DMS 273 (cell line): ENCODE results near the gene SHC1.

ENCODE experiments used
- DNase-seq: peaks from one replicate; lab custom pipeline; 2025; ENCODE audit not compliant: unreplicated experiment; lab: John Stamatoyannopoulos, UW

The SHC1 gene

DNA sequence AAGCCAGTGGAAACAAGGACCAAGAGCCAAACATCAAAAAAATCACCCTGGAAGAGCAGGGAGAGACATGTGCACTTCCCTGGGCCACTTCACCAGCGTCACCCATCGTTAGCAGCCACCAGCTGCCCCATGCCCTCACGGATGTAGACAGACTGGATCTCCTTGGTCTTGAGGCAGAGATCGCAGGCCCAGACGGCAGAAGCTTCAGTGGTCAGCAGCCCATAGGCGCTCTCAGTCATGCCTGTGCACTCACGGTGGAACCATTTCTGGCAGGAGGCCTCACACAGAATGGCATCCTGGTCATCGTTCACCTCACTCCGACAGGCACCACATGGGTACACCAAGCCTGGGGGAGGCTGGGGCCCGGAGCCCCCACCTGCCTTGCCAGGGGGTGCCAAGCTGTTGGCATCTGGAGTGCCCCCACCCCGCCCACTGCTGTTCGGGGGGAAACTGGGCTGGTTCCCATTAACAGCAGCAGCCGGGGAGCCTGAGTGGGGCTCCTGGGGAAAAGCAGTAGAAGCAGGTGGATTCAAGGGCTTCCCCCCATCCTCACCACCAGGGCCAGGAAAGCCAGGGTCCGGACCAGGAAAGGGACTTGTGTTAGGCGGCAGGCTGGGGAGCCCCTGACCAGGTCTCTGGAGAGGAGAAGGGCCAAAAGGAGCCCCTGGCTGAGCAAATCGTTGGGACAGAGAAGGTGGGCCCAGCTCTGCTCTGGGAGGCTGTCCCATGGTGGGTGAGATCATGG, 11.7 kb downstream of the SHC1 start:
- DNase-seq, result no peak

DNA sequence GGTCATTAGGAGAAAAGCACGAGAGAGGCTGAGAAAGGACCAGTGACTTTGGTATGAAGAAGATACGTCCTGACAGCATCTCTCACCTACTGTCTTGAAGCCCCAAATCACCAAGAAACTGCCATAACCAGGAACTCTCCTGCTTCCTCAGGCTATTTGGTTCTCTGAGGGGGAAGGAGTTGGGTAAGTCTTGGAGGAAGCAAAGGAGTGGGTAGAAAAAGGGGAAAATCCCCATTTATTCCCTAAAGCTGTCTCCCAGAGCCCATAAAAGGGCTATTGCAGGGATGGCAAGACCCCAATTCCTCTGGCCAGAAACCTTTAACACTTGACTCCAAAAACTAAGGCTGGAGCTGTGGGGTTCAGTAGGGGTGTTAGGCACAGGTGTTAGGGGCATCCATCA, 12.5 kb downstream of the SHC1 start:
- DNase-seq, result no peak

DNA sequence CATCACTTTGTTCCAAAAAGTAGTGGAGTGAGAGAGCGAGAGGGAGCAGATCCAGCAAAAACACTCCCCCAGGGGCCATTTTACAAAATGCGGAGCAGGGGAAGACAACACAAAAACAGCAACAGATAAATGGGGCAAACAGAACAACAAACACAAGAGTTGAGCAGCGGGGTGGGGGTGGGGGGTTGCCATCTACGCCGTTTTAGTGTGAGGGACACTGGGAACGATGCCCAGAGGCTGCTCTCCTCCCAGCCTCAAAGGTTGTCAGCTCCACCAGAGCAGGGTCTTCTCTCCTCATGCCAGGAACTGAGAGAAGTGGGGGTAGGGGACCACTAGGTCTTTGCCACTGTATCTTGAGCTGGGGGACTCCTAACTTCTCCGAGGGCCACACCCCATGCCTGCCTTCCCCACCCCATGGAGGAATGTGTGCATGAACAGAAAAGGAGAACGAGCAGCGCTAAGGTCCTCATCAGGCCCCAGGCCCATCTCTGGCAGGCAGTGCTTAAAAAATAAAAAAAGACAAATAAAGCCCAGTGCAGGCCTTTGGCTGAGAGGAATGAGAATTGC, 13.4 kb downstream of the SHC1 start:
- no peak for DNase-seq

DNA sequence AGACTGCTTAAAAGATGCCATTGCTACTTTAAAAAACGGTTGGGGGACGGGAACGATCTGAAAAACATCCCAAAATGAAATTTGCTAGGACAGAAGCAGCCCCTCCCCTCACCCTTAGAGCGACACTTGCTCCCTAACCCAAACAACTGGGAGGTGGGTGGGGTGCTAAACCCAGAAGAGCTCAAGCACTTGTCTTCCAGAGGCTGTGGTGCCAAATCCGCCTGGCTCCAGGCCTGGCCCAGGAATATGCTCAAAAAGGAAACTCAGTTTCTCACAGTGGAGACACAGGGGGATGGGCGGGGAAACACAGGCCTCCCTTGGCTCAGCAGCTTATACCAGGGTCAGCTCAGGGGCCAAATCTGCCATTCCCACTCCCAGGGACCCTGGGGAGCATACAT, 14.0 kb downstream of the SHC1 start:
- peak; percentile 77 for DNase-seq

DNA sequence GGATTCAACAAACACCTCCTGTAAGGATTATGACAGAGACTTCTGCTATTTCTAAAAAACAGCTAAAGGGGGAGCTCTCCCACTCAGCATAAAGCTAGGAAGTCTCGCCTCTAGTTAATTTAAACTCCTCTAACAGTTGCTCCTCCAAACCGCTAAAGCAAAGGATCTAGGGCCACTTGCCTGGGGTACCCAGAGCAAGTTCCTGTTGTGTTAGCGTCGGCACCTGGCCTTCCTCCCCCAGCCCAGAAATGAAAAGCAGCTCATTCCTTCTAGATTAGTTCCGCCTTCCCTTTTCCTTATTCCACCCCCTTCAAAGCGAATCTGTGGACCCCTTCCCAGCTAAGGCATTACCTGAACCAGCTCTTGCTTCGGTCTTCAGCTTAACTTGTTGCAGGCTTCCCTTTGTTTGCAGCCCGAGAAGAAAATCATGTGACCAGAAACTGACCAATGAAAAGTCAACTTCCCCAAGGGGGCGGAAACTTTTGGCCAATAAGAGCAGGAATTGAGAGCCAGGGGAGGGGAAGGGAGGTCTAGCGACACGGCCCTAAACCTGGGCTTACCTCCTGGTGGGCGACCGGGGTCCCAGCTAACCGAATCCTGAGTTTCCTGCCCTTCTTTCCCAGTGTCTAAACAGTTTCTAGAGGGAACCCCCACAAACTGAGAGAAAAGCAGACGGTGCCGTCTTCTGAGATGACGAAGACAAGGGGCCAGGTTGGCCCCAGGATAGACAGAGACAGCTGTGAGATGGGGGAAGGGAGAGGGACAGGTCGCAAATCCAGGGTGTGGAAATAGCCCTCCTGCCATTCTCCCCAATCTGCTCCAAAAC, 14.6 kb downstream of the SHC1 start, which contains the start of gene PBXIP1:
PBXIP1 (minus strand) TSS at position 382 of the 826 bp plus-strand sequence. CDS start 2,378 bp downstream, outside the sequence.
- DNase-seq, result peak; percentile 96

DNA sequence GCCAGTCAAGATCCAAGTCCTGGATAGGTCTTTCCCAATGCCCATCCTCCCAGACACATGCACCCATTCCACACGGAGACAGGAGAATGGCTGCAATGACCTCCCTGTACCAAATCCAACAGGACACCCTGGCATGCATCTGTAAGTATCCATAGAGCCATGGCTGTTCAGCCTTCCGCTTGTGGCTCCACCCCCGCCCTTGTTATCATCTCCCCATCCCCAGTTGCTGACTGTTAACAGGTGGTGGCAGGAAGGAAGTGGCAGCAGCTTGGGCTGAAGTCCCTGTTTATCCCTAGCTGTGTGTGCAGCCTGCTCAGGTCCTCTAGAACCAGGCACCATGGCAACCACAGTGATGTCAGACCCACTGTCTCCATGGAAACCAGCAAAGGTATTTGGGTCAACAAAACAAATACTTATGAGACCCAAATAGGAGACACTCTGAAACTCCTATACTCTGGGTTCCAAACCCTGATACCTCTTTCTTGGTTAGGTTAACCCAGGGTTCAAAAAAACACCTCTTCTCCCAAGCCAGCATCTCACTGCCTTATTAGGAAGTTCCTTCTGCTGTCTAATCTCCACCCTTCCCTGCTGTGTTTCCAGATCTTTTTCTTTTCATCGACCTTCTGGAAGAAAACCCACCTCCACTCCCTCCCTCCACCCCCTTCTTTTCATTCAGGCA, 15.4 kb downstream of the SHC1 start:
- peak; percentile 89 for DNase-seq

DNA sequence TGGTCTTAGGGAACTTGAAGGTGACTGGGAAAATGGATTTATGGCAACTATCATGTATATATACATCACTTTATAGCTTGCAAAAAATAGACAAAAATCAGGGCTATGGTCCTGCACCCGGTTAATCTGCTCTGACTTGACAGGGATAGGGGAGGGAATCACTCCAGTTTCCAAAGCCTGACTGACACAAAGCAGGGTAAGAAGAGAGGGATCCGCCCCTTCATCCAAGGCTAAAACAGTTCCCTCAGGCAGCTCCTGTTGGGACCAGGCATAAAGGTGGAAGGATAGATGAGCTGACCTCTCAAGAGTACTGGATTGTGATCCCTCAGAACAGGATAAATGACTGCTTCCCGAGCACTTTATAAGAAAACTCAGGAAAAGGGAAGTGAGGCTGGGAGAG, 16.0 kb downstream of the SHC1 start:
- no peak for DNase-seq

DNA sequence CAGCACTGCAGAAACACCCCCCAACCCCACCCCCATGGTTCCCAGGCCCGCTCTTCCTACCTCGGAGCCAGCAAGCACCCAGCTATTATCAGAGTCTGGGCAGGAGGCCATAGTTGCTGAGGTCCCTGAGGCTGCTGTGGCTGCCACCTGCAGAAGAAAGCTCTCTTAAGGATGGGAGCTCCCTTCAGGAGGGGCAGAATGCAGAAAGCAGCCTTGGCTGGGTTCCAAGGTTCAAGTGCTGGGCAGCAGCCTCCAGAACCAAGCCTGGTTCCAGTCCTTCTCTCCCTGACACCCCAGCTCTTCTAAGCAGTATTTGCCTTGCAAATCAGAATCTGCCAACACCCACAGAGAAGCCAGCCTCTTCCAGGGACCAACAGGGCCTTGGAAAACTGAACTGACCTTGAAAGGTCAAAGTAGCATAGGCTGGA, 16.9 kb downstream of the SHC1 start:
- no peak for DNase-seq

DNA sequence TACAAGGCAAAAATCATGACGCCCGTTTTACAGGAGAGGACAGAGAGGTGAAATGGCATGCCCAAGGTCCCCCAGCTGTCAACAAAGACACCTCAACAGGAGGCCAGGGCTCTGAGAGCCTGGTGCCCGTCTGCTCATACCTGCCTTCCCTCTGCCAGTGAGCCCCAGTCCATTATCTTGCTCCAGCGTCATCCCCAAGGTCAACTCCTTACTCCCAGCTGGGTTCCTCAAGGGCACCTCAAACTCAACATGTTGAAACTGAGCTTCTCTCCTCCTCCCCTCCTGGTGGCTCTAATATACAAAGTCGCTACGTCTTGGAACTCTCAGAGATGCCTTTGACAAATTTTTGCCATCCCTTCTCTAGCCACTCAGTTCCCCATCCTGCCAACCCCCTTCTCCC, 17.9 kb downstream of the SHC1 start:
- DNase-seq, result no peak

DNA sequence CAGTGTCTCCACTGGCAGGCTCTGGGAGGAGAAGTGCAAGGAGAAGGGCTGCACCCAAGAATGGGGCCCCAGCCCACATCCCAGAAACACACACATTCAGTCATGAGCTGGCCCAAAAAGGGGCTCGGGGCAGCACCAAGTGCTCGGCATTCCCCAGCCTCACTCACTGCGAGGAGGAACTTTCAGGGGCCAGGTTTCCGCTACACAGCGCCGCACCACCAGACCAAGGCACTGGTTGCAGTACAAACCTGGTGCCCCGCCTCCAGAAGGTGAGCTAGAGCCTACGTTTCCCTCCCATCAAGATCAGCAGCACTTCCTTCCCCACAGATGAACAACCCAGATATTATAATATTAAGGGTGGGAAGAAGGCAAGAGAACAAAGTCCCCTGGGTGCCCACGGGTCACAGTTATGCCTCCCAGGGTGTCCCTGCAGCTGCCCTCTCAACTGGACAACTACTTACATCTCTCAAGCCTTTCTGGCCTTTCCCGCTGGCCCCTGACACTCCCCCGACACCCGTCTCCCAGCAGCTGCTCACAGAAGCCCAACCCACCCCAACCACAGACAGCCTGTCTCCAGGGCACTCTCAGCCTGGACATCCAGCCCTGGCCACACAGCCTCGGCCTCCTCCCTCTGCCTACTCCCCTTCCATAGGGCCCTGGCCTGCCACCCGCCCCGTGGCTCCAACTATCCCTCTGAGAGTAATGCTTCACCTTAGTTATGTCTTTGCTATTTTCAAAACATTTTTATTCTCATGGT, 18.5 kb downstream of the SHC1 start:
- DNase-seq, result no peak

DNA sequence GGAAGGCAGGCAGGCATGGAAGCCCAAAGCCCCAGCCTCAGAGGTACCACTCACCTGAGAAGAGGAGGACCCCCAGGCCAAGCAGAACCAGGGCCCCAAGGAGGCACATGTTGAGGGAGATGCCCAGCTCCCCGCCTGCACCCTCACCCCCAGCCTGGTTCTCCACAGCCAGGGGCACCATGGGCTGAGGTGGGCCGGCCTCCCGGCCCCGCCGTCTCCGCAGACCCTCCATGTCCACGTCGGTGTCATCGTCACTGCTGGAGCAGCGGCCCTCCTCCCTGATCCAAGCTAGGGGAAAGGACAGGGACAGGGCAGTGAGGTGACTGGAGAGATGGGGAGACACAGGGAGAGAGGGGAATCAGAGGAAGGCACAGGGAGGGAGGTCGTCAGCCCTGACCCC, 22.5 kb downstream of the SHC1 start:
- no peak for DNase-seq

DNA sequence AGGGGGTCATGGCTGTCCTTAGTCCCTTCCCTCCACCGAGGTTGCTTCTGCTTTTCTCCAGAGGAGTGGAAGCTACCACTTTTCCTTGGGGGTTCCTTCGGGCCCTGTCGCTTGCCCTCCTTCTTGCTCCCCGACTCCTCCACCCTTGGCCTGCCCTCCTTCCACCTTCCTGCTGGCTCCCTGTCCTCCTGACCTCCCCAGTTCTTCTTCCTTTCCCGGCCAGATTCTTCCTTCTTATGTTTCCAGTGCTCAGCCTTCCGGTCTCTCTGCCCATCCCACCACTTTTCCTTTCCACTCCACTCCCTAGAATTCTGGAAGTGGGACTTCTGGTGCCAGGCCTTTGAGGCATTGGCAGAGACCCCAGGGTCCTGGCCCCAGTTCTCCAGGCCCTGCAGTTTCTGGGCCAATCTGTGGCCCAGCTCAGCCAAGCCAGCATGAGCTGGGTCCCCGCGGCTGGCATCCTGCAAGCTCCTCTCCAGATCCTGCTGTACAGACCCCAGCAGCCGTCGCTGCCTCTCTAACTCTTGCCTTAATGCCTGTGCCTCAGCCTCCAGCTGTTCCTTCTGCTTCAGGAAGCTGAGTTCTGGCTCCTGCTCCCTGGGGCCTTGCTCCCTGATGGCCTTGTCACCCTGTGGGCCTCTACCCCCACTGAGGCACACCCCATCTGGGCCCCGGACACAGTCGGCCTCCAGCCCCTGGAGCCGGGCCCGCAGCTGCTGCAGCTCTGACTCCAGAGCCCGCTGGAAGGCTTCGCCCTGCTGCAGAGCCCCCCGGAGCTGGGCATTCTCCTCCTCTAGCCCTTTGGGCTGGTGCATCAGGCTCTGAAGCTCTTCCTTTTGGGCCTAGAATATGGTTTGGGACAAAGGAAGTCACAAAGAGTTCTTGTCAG, 24.3 kb downstream of the SHC1 start:
- DNase-seq, result no peak

DNA sequence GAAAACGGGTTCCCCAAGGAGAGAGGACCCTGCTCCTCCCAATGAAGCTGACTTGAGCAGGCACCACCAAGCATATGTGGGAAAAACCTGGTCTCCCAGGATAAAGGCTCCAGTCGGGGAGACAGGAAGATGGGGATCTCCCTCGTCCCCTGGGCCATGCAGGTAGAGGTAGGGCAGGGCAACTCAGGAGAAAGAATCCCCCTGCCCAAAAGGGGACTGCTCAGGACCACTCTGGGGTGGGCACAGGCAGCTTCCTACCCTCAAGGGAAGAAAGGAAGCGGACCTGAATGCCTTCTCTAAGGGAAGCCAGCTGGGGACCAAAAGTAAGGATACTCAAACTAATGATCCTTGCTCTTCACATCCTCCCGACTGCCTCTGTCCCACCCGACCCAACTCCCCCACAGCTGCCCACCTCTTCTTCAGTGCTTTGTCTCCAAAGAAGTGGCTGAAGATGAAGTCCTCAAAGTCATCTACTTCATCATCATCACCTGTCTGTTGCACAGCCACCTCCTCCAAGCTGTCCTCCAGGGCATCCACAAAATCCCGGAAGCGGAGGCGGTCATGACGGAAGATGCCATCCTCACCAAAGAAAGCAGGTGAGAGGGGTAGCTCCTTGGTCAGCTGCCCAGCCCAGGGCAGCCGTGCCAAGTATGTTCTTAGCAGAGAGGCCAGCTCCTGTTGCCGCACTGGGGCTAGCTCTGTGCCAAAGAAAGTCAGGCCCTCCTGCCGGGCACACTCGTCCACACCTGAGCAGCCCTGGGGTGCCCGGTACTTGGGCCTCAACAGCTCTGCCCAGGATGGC, 25.2 kb downstream of the SHC1 start:
- DNase-seq, result no peak

DNA sequence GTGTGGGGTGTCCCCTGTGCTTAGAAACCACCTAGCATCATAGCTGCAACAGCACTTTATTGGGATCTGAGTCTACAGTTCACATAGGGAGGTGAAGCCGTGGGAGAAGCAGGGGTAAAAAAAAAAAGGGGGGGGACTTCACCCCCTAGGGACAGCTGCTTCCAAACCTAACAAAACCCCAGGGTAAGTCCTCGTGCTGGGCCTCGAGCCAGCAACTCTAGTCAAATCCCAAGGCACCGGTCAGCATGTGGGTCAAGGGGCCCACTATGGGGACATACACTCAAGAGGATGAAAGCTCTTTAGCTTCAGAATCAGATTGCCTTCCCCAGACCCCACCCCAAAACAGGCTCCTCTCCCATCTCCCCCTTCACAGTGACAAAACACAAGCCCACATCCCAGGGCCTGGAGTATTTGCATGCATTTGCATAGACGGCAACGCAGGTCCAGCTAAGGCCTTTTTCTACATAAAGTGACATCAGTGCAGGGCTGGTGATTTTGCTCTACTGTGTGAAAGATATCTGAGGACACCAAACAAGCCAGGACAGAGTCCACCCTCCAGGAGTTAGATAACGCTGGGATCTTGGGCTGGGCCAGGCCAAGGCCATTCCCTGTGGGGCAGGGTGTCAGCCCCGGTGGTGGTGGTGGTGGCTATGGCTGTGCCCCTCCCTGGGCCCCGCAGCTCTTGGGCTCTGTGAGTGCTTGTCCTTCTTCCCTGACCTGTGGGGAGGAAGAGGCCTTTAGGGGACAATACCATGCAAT, 26.0 kb downstream of the SHC1 start:
- DNase-seq, result no peak

DNA sequence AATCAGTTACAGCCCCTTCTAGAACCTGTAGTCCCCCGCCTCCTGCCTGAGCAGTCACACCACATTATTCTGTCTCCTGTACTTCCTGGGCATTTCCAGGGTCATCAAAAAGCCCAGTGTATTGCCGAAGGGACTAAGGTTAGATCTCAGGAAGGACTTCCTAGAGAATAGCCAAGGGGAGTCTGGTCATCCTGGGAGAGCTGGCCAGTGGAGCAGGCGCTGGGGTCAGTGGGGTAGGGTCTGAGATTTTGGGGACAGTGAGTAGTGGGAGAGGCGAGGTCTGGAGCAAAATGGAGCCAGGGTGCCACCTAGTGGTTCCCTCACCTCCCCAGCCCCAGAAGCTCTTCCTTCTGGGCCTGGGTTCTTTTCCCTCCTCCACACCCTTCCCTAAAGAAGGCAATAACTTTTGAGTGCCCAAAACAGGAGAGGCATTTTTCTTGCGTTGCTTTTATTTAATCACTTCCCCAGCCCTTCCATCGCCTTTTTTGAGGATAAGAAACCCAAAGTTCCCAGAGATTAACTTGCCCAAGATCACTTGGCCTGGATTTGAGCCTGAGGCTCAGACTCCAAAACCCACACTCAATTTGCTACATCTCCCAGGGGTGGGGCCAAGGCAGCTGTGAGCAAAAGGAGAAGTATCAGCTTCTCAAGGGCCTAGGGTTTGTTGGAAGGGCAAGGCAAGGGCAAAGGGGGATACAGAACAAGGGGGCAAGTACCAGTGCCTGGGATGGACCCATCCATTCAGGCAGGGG, 26.7 kb downstream of the SHC1 start:
- peak; percentile 72 for DNase-seq

DNA sequence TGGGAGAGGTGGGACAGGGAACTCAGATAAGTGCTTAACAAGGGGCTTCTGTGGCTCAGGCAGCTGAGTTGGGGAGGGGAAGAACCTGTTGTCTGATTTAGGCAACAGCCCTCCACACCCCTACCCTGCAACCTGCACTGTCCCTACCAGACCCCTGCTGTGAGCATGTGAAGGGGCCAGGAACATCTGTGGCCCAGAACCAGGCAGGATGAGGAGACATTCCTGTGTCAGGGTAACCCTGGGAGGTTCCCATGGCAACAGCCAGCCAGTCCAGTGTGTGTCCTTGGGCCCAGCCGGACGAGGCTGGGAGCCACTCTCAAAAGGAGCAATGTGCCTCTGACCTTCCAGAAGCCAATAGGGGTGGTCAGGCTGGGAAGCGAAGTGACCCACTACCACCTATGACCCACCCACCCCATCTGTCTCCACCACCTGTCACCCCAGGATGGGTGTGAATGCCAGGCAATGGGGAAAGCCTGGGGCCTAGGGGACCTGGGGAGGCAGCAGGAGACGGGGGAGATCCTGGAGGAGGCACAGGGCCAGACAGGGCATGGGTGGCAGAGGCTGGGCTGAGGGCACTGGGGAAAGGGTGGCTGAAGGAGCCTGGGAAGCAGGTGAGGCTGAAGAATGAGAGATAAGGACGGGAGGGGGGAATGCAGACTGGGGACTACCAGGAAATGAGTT, 29.1 kb downstream of the SHC1 start:
- DNase-seq, result peak; percentile 86

DNA sequence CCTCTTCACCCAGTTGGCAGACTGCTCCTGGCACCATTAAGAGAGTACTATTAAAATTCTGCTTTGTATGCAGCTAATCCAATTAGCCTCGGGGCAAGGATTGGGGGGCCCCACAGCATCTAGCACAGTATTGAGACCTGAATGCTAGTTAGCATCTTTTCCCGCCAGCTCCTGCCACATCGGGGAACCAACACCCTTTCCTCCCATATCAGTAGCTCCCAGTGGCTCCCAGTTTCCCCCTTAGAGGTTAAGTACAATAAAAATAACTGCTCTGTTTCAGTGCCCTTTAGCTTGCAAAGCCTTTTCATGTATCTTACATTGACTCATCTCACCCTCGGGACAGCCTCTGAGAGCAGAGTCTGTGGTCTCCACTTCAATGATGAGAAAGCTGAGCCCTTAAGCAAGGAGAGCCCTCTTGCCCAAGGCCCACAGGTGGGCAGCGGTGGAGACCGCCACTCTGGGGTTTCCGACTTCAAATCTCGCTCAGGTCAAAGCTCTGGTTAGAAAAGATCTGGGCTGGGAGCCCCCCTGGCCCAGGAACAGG, 29.8 kb downstream of the SHC1 start:
- no peak for DNase-seq
